GM21528 (cell line): ENCODE data around the gene SKAP1.

Experiments used
- ATAC-seq: cut with Tn5 transposase; IDR thresholded peaks from one replicate; pipeline ENCODE4 v1.9.1; 2021; ENCODE audit warnings: mild to moderate bottlenecking, moderate library complexity; ENCODE audit not compliant: unreplicated experiment, low FRiP score

The SKAP1 gene

GRCh38 chr17:48335146-48335784, 94.7 kb downstream of the SKAP1 start:
- no peak for ATAC-seq

GRCh38 chr17:48333034-48333530, 96.9 kb downstream of the SKAP1 start:
- ATAC-seq, result no peak

- no peak for ATAC-seq
Observed at GRCh38 chr17:48330887-48331286, 99.1 kb downstream of the SKAP1 start.

GRCh38 chr17:48330421-48330820, 99.6 kb downstream of the SKAP1 start:
- ATAC-seq, result no peak

GRCh38 chr17:48328457-48328856, 101.6 kb downstream of the SKAP1 start:
- ATAC-seq, result no peak

GRCh38 chr17:48326310-48326709, 103.7 kb downstream of the SKAP1 start:
- ATAC-seq, result no peak

GRCh38 chr17:48322060-48322459, 108.0 kb downstream of the SKAP1 start:
- no peak for ATAC-seq

GRCh38 chr17:48317732-48318131, 112.3 kb downstream of the SKAP1 start:
- ATAC-seq, result no peak

- no peak for ATAC-seq
Observed at GRCh38 chr17:48314716-48315115, 115.3 kb downstream of the SKAP1 start.

- ATAC-seq, result no peak
Observed at GRCh38 chr17:48313096-48313755, 116.8 kb downstream of the SKAP1 start.

GRCh38 chr17:48311324-48311723, 118.7 kb downstream of the SKAP1 start:
- ATAC-seq, result no peak

- ATAC-seq, result no peak
Observed at GRCh38 chr17:48310748-48311213, 119.2 kb downstream of the SKAP1 start.

- ATAC-seq, result no peak
Observed at GRCh38 chr17:48308581-48308980, 121.4 kb downstream of the SKAP1 start.

GRCh38 chr17:48307814-48308411, 122.1 kb downstream of the SKAP1 start:
- ATAC-seq, result no peak

- ATAC-seq, result no peak
Observed at GRCh38 chr17:48307255-48307654, 122.8 kb downstream of the SKAP1 start.

- no peak for ATAC-seq
Observed at GRCh38 chr17:48301002-48301401, 129.0 kb downstream of the SKAP1 start.

GRCh38 chr17:48299760-48300159, 130.3 kb downstream of the SKAP1 start:
- ATAC-seq, result no peak

GRCh38 chr17:48297825-48298224, 132.2 kb downstream of the SKAP1 start:
- no peak for ATAC-seq

GRCh38 chr17:48296453-48296852, 133.6 kb downstream of the SKAP1 start:
- no peak for ATAC-seq

GRCh38 chr17:48295362-48296288, 134.4 kb downstream of the SKAP1 start:
- ATAC-seq, result no peak
